ENCODE results near the gene IL3.

GRCh38 chr5:132023258-132024116 is 37.0 kb upstream of the IL3 start:
- TF ChIP-seq CTCF (IDR thresholded peaks at IDR 0.05; ENCODE audit: insufficient read depth, low read length) (no peak), POLR2AphosphoS5 (IDR thresholded peaks at IDR 0.05; ENCODE audit: low read depth) (no peak)
